CD4-positive, alpha-beta T cell treated with Interleukin-6 at 100 ng/mL for 8 hours (primary cell): Measurements from ENCODE around the gene DCAF15.

ENCODE experiments used
- DNase-seq: peaks from one replicate; pipeline ENCODE4 v3.0.0-alpha.2; 2020; ENCODE audit warnings: mixed read lengths, low spot score

DCAF15 gene

GRCh38 chr19:13976446-13976845 is 24.1 kb downstream of the DCAF15 start:
- DNase-seq, result no peak

- no peak for DNase-seq
Measured at GRCh38 chr19:13977803-13978202, 25.5 kb downstream of the DCAF15 start.

GRCh38 chr19:13978351-13979243 is 26.3 kb downstream of the DCAF15 start:
- DNase-seq, result no peak

GRCh38 chr19:13979244-13979615 is 26.9 kb downstream of the DCAF15 start:
- DNase-seq, result no peak

- no peak for DNase-seq
Measured at GRCh38 chr19:13979686-13980085, 27.4 kb downstream of the DCAF15 start.

GRCh38 chr19:13980340-13980739 is 28.0 kb downstream of the DCAF15 start:
- no peak for DNase-seq

GRCh38 chr19:13981021-13981420 is 28.7 kb downstream of the DCAF15 start:
- no peak for DNase-seq

GRCh38 chr19:13981467-13981866 is 29.2 kb downstream of the DCAF15 start:
- DNase-seq, result no peak

- DNase-seq, result no peak
Measured at GRCh38 chr19:13981988-13982501, 29.7 kb downstream of the DCAF15 start.

GRCh38 chr19:13982773-13983172 is 30.5 kb downstream of the DCAF15 start:
- no peak for DNase-seq

- DNase-seq, result peak; percentile 72
Measured at GRCh38 chr19:13983213-13983889, 31.0 kb downstream of the DCAF15 start.

GRCh38 chr19:13984186-13984585 is 31.9 kb downstream of the DCAF15 start:
- DNase-seq, result no peak

- DNase-seq, result no peak
Measured at GRCh38 chr19:13984875-13985741, 32.8 kb downstream of the DCAF15 start.

- DNase-seq, result no peak
Measured at GRCh38 chr19:13985771-13986347, 33.5 kb downstream of the DCAF15 start.

GRCh38 chr19:13986348-13986904 is 34.1 kb downstream of the DCAF15 start:
- peak; percentile 99 for DNase-seq

- DNase-seq, result no peak
Measured at GRCh38 chr19:13987101-13987890, 35.0 kb downstream of the DCAF15 start.

- DNase-seq, result no peak
Measured at GRCh38 chr19:13989487-13989886, 37.2 kb downstream of the DCAF15 start.

GRCh38 chr19:13990085-13990484 is 37.8 kb downstream of the DCAF15 start:
- DNase-seq, result no peak

- DNase-seq, result no peak
Measured at GRCh38 chr19:13992025-13992424, 39.7 kb downstream of the DCAF15 start.

- no peak for DNase-seq
Measured at GRCh38 chr19:13993590-13994300, 41.4 kb downstream of the DCAF15 start.
